GM18519 (cell line): ENCODE measurements around the gene GTF2F1.
"Not testable (repeated sequence)": the region's sequence is repeated elsewhere in the genome, so short reads cannot be mapped to it uniquely, and the experiment has no call there.

ENCODE experiments used
- ATAC-seq: cut with Tn5 transposase; IDR thresholded peaks from one replicate; pipeline ENCODE4 v1.9.1; 2021; ENCODE audit warnings: mild to moderate bottlenecking, moderate library complexity; ENCODE audit not compliant: unreplicated experiment, low FRiP score

The GTF2F1 gene

DNA sequence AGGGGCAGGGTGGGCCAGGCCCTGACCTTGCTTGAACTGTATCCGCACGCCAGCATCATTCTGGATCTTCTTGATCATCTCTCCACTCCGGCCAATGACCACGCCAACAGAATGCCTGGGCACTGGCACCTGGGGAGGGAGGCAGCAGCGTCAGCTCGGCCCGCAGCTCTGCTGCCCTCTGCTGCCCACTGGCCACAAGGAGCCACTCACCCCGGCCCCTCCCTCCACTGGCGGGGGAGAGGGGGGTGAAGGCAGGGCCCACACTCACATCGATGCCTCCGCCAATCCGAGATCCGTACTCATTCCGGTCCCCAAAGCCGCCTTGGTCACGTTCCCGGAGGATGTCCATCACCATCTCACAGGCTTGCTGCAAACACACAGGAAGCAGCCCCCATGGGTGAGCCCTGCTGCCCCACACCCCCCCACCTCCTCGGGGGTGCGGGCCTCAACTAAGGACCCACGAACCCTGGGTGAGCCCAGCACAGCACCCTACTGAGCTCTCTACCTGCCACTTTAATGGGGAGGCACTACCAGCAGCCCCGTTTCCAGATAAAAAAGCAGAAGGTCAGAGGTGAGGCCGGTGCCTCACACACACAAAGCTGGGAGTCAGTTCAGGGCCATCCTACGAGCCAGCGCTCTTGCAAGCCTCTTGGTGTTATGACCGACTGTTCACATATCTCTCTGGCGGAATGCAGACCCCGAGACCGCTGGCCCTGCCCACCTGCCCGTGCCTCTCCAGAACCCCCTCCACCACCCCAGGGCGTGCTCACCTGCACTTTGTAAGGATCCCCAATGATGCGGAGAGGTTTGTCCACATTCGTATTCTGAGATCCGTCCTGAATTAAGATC, 25.0 kb upstream of the GTF2F1 start:
- ATAC-seq: no peak

DNA sequence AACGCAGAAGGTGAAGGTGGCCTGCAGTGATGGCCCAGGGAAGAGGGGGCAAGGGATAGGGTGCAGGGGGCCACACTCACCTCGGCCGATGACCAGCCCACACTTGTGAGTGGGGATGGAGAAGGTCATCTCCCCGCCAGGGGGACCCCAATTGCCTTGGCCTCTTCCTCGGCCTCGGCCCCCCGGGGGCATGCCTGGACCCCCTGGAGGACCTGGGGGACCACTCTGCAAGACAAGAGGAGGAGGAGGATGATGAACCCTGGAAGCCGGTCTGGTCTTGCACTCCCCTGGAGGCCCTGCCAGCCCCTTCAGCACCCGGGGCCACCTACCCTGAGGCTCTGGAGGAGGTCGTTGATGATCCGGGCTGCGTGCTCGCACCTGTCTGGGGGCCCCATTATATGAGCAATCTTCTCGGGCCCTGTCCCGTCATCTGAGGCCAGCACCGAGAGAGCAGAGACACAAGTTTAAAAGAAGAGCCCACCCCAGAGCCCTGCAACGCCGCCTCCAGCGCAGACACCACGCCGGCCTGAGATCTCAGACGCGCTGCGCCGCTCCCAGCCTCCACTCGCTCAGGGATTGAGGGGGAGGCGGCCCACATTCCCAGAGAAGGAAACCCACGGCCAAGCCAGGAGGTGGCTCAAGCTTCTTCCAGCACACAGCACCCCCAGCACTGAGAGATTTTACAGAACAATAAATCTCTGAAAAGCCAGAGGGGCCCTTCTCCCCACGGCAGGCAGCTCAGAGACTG, 23.9 kb upstream of the GTF2F1 start:
- no peak for ATAC-seq

DNA sequence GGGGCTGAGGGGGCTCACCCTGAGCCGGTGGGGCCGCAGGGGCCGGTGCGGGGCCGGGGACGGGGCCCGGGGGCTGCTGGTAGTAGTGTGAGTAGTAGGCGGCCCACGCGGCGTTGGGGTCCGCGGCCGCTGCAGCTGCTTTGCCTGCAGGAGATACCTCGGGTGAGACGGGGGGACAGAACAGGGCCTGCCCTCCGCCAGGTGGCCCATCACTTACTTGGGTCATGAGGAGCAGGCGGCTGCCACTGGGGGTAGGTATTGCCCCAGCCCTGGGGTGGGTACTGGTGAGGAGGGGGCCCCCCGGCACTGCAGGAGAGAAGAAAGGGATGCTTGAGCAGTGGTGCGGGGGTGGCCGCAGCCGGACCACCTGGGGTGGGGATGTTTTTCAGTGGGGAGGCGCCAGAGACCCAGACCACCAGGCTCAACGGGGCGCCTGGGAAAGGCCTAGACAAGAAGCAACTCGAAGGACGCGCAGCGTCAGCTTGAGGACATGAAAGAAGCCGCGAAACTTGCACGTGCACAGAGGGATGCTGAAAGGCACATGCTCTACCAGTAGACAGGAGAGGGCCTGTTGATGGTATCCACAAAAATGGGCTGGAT, 22.7 kb upstream of the GTF2F1 start:
- no peak for ATAC-seq

DNA sequence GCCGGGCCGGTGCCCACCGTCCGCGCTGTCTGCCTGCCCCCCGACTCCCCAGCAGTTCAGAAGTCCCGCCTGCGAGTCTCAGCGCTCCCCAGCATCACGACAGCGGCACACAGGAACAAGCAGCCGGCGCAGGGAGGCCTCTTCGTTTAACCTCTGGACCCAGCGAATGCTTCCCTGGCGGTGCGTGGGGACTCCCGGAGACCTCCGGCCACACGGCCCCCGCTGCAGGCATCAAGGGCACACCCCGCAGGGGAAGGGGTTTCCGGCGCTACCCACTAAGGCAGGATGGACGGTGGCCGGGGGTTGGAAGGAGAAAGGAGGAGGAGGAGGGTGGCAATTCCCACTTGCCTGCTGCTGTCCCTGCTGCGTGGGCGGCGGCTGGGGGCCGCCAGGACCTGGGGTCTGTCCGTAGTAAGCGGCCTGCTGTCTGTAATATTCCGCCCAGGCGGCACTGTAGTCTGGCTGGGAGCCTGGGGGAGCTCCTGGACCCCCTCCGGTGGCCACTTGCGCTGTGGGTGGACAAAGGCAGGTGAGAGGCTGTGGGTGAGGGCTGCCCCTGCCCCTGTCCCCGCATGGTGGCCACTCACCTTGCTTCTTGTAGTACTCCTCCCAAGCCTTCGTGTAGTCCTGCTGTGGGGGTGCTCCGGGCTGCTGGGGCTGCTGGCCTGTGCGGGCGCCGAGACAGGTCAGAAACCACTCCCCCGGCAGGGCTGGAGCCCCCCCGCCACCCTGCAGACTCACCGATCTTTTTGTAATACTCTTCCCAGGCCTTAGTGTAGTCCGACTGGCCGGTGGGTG, 22.0 kb upstream of the GTF2F1 start:
- ATAC-seq: no peak

DNA sequence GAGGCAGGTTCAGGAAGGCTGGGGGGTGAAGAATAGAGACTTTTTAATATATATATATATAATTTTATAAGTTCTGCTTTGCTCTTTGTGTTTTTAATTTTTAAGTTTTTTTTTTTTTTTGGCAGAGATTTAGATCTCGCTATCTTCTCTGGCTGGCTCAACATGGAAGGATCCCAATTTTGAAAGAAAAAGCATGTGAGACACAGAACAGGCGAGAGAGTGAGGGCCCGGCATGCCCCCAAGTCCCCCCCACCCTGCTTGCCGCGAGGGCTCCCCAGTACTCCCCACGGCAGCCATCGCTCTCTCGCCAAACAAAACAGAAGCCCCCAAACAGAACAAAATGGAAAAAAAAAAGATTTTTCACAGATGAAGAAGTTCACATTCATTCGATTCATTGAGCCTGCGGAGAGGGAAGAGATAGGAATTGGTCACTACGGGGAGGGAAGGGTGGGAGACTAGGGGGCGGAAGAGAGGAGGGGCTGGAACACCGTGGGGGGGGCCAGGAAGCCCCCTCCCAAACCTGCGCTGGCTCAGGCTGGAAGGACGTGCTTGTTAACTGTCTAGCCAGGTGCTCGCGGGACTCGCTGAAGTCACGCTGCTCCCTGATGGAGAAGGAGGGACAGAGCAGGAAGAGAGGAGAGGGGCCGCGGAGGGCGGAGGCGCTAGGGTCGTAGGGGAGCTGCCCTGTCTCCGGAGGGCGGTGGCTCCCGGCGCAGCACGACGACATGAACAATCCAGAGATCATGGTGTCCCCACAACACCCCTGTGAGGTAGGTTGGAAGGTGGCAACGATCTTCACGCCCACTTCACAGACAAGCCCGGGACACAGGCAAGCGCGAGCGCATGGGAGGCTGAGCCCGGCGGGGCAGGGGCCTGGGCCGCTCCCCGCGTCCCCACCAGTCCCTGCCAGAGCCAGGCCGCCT, 21.0 kb upstream of the GTF2F1 start:
- ATAC-seq: no peak

DNA sequence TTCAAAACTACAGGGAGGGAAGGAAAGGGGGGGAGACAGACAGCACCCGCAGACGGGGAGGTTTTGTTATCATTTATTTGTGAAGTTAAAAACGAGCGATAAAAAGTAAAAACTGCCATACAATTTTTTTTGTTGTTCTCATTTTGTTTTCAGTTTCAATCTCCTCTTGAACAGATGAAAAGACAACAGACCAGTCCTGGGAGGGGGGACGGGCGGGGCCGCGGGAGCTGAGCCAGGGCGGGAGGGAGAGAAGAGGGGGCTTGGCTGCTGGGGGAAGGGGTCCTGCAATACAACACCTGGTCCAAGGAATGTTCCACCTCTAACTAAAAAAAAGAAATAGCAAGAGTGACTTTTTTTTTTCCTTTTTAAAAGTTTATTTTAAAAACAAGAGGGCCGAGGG, 20.3 kb upstream of the GTF2F1 start:
- no peak for ATAC-seq

DNA sequence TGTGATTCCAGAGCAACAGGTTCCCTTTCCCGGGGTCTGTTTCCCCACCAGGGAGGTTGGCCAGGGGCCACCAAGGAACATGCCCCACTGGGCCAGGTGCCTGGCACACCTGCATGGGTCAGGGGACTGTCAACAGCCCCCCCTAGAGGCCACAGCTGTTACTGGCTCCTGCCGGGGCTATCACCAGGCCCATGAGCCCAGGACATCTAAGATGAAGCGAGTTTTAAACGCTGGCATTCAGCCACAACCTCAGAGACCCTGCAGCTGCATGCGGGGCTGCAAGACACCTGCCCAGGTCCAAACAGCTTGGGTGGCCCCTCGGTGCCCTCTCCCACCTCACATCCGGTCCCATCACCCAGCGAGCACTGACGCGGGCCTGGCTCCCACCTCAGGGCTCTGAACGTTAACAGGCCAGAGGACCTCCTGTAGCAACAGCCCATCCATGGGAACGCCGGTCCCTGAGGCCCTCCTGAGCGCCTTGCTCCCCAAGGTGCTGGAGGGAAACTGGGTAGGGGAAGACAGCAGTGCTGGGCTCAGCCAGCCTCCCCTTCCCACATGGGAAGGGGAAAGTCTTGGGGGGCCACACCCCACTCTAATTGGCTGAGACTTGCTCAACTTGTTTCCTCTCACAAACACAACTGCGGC, 19.6 kb upstream of the GTF2F1 start:
- no peak for ATAC-seq

DNA sequence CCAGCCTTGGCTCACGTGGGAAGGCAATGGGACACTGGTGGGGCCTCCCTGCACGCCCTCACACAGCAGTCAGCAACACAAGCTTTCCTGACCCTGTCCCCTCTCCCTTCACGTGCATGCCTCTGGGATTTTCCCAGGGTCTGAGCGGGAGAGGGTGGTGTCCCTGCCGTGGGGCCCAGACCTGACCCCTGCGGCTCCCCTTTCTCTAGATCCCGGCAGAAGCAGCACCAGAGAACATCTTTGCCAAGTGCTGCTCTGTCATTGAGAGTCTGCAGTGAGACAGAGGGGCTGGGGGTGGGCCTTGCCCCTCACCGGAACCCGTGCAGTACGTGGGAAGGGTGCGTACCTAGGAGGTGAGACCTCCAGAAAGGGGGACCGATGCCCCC, 19.1 kb upstream of the GTF2F1 start:
- ATAC-seq: no peak

DNA sequence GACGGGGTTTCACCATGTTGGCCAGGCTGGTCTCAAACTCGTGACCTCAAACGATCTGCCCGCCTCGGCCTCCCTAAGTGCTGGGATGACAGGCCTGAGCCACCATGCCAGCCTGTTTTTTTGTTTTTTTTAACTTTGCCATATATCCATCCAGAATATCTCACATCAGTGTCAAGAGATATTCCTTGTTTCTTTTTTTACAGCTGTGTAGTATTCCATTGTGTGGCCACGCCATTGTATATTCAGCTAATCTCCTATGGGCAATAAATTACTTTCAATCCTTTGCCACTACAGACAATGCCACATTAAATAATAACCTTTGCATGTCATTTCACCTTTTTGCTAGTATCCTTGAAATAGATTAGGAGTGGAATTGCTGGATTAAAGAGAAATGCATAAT, 16.4 kb upstream of the GTF2F1 start:
- no peak for ATAC-seq

DNA sequence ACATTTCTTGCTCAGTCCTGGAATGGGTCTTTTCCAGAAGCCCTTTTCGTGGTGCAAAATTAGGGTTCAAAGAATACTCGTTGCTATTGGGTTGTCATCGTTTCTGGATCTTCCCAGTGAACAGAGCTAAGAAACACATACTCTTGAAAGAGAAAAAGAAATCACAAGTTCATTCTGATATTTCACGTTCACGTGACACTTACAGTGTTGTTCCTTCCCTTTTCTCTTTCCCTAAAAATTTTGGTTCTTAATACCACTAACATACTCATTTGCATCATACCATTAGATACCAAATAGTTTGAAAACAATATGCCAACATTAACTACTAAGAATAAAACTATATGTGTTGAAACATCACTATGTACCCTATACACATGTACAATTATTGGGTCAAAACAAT, 13.4 kb upstream of the GTF2F1 start:
- no peak for ATAC-seq

DNA sequence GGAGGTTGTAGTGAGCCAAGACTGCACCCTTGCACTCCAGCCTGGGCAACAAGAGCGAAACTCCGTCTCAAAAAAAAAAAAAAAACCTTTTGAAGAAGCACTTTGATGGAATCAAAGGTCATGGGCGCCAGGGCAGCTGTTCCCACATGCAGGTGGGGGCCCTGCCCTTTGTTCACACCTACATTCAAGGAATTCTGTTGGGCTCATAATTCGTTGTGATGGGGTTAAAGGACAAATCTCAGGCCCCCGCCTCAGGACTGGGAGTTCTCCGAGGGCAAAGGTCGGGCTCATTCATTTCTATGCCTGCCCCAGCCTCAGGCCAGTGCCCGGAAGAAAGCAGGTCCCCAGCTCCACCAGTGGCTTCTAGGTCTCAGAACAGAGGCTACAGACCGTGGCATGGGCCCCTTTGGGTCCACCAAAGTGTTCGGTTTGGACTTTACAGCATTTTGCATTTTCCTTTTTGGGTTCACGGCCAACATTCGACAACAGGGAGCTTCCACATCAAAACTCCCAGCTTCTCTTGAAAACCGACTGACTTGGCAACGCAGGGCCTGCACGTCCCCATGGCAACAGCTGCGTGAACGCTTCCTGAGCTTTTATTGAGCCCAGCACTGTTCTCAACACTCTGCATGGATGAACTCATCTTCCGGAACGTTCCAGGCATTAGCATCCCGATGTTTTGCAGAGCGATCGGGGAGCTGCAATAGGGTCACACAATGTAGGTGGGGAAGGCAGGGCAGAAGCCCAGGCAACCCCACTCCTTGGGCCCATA, 10.1 kb upstream of the GTF2F1 start:
- no peak for ATAC-seq

DNA sequence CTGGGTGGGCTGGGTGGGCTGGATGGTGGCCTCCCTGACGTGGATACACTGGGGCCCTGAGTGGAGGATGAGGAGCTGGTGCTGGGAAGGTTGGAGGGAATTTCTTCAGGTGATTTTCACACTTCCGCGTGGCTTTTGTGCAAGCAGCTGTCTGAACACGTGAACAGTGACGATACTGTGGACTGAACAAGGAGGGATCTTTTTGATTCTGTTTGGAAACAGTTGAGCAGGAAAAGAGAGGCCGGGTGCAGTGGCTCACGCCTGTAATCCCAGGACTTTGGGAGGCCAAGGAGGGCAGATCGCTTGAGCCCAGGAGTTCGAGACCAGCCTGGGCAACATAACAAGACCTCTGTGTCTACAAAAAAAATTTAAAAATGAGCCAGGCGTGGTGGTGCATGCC, 9.1 kb upstream of the GTF2F1 start:
- no peak for ATAC-seq

DNA sequence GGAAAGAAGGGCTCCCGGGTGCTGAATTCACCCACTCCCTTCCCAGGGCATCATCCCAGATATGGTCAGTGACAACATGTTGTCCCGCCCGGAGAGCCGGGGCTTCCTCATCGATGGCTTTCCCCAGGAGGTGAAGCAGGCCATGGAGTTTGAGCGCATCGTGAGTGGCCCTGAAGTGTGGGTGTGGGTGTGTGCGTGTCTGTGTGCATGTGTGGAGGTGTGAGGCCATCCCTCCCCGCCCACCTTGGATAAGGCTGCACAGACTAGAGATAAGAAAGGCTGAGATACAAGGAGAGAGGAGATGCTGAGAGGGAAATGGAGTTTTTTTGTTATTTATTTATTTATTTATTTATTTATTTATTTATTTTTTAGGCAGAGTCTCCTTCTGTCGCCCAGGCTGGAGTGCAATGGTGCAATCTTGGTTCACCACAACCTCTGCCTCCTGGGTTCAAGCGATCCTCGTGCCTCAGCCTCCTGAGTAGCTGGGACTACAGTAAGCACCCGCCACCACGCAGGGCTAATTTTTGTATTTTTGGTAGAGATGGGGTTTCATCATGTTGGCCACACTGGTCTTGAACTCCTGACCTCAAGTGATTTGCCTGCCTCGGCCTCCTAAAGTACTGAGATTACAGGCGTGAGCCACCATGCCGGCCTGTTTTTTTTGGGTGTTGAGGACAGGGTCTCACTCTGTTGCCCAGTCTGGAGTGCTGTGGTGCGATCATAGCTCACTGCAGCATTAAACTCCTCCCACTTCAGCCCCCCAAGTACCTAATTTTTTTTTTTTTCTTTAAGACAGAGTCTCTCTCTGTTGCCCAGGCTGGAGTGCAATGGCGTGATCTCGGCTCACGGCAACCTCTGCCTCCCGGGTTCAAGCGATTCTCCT, 7.3 kb upstream of the GTF2F1 start:
- ATAC-seq: not testable (repeated sequence)

DNA sequence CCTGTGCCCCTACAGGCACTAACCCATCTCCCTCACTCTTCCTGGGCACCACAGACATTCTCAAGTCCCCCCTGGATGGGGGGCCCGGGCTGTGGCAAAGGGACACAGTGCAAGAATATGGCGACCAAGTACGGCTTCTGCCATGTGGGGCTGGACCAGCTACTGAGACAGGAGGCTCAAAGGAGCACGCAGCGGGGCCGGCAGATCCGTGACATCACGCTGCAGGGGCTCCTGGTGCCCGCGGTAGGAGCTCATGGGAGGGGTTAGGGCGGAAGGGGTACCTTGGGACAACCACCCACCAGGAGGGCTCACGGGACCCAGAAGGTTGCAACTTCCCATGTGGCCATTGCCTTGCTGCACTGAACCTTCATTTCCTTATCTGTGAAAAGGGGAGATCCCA, 3.3 kb upstream of the GTF2F1 start:
- no peak for ATAC-seq

DNA sequence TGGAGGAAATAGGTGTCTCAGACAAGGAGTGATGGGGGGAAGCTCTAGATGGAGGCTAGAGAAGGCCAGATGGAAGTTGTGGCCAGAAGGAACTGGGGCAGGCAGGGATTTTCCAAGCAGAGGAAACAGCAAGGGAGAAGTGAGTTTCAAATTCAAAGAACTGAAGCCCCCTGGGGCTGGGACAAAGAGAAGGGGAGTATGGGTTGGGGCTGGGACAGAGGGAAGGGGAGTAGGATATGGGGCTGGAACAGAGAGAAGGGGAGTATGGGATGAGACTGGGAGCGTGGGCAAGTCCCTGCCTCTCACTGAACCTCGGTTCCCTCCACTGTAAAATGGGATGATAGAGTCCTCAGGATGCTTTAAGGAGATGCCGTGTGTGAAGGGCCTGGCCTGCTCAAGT, 1.9 kb upstream of the GTF2F1 start:
- no peak for ATAC-seq

DNA sequence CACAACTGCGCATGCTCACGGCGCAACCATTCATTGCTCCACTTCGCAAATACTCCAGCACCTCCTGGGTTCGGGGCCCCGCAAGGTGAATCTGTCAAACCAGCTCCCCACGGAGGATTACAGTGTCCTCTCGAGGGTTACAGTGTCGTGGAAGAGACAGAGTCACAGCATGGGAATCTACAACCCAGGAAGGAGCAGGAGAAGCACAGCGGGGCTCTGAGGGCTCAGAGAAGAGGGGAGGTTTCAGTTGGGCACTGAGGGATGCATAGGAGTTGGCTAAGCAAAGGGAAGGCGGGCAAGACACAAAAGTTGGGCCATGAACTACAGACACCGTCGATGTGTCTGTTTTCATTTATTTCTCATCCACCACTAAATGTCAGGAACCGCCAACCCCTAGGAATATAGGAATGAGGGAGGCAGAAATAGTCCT, 1.0 kb upstream of the GTF2F1 start:
- ATAC-seq: peak; percentile 16

DNA sequence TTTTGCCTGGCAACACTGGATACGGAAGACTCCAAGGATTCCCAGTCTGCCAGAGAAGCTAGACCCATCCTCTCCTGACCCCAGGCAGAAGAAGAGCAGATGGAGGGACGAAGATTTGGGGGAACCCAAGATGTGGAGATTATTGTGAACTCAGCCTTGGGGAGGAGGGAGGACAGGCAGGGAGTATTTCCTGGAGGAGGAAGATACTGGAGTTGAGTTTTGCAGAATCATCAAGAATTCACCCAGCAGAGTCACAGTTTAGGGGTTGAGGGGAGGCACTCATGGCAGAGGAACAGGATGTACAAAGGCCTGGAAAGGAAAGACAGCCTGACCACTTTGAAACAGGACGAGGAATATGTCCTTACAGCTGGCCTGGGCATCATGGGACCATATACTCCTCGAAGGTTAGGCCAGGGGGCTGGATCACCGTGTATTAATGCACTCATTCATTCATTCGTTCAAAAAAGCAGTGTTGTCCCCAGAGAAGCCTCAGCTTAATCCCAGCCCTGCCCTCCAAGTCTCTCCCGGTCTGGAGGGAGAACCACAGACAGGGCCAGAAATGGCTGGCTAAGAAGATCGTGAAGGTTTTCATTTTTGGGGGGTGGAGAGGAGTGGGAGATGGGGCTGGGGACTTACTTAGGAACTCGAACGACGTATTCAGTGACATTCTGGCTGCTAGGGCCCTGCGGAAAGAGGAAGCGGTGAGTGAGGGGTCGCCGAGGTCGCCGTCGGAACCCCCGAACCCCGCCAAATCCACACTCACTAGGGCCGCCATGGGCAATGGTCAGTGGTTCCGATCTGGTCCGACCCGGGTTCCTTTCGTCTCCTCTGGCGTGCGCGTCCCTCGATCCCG, 517 bp downstream of the GTF2F1 start:
- ATAC-seq: no peak
